ENCODE data around the gene NUTM2E. TPM values are rescaled to one million over a fixed set of nuclear protein-coding genes. Genes with fewer than 3 reads are reported as not detected.

Gene NUTM2E, protein sequence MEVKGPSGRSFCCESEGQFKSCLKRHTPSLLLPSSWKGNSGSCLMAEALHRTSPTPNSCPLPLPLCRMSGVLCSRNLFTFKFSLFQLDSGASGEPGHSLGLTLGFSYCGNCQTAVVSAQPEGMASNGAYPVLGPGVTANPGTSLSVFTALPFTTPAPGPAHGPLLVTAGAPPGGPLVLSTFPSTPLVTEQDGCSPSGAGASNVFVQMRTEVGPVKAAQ (N-terminal part only)
- 0.23 to 0.87 TPM (median 0.43 TPM) in 5 replicates for total RNA-seq (2022; extraction: Qiagen RNA extraction; ENCODE audit: low read depth)

GRCh38 chr10:79826496-79827215 is at the start of gene NUTM2E:
Gene NUTM2E (plus strand): TSS chr10:79826739. CDS start chr10:79841741, 15,002 bp downstream.

Other genes starting within 250 kb of the NUTM2E start
- not detected in 5 replicates for gene SFTPA1, start 215.8 kb upstream of the NUTM2E start, total RNA-seq (2022; extraction: Qiagen RNA extraction; ENCODE audit: low read depth)
- 0.16 to 0.69 TPM (median 0.34 TPM) in 5 replicates for gene NUTM2B, start 123.5 kb upstream of the NUTM2E start, total RNA-seq (2022; extraction: Qiagen RNA extraction; ENCODE audit: low read depth)
- 0.09 to 0.26 TPM (median 0.22 TPM) in 4 of 5 replicates, not detected in the other for gene SFTPD, start 122.4 kb downstream of the NUTM2E start, total RNA-seq (2022; extraction: Qiagen RNA extraction; ENCODE audit: low read depth)

Measured in A549 treated with GW870086 at 1 μM for 4 hours (cell line).